GM23338 (cell line): Measurements from ENCODE around the gene CLSTN2. TPM values are rescaled to one million over a fixed set of nuclear protein-coding genes. Genes with fewer than 3 reads are reported as not detected.

ENCODE experiments used
- ATAC-seq: fragments of 200-7000 bp; cut with Tn5 transposase; 3 replicates; pipeline ENCODE4 v1.9.1; 2020
- DNase-seq: peaks from one replicate; pipeline ENCODE4 v3.0.0-alpha.2; 2015; ENCODE audit warnings: low spot score
- H2AFZ ChIP-seq: fragments of 200-600 bp; sonication (generic); 2 replicates; pipeline ENCODE4 v1.8.0; 2016; ENCODE audit warnings: antibody characterized with exemption, mild to moderate bottlenecking, moderate library complexity
- H3F3A ChIP-seq: fragments of 200-600 bp; sonication (generic); replicated peaks from 2 replicates; pipeline ENCODE4 v1.8.0; 2017; ENCODE audit warnings: antibody characterized with exemption, mixed run types, low read depth
- H3K27ac ChIP-seq: fragments of 200-600 bp; sonication (generic); 2 replicates; pipeline ENCODE4 v1.6.1; 2016; ENCODE audit warnings: low read depth
- H3K27me3 ChIP-seq: fragments of 200-600 bp; sonication (generic); 2 replicates; pipeline ENCODE4 v1.8.0; 2016; ENCODE audit warnings: mild to moderate bottlenecking, mixed run types, moderate library complexity; ENCODE audit not compliant: insufficient read depth
- H3K36me3 ChIP-seq: fragments of 200-600 bp; sonication (generic); 2 replicates; pipeline ENCODE4 v1.8.0; 2016; ENCODE audit warnings: mild to moderate bottlenecking; ENCODE audit not compliant: insufficient read depth
- H3K4me1 ChIP-seq: fragments of 200-600 bp; sonication (generic); 2 replicates; pipeline ENCODE4 v1.8.0; 2016; ENCODE audit warnings: mild to moderate bottlenecking, moderate library complexity; ENCODE audit not compliant: insufficient read depth
- H3K4me2 ChIP-seq: fragments of 200-600 bp; sonication (generic); 2 replicates; pipeline ENCODE4 v1.7.1; 2017; ENCODE audit warnings: mixed run types
- H3K4me3 ChIP-seq: fragments of 200-600 bp; sonication (generic); 2 replicates; pipeline ENCODE4 v1.6.1; 2016; ENCODE audit warnings: mixed run types
- H3K79me2 ChIP-seq: fragments of 200-600 bp; sonication (generic); replicated peaks from 2 replicates; pipeline ENCODE4 v1.8.0; 2017; ENCODE audit warnings: mild to moderate bottlenecking; ENCODE audit not compliant: insufficient read depth
- H3K9me2 ChIP-seq: fragments of 200-600 bp; sonication (generic); 2 replicates; pipeline ENCODE4 v1.8.0; 2017; ENCODE audit not compliant: insufficient read depth
- H4K20me1 ChIP-seq: fragments of 200-600 bp; sonication (generic); replicated peaks from 2 replicates; pipeline ENCODE4 v1.8.0; 2017; ENCODE audit warnings: mild to moderate bottlenecking; ENCODE audit not compliant: insufficient read depth
- H3K27ac Mint-ChIP-seq: 2 replicates; pipeline ENCODE4 v1.8.0; 2020; ENCODE audit warnings: inconsistent platforms, mild to moderate bottlenecking, moderate library complexity, mixed read lengths
- H3K27me3 Mint-ChIP-seq: 3 replicates; pipeline ENCODE4 v1.8.0; 2022; ENCODE audit warnings: low read depth, mild to moderate bottlenecking, moderate library complexity, mixed read lengths, inconsistent platforms; ENCODE audit not compliant: insufficient read depth, poor library complexity
- H3K36me3 Mint-ChIP-seq: 3 replicates; pipeline ENCODE4 v1.8.0; 2021; ENCODE audit warnings: low read depth, mild to moderate bottlenecking, inconsistent platforms, moderate library complexity, mixed read lengths
- H3K4me1 Mint-ChIP-seq: 3 replicates; pipeline ENCODE4 v1.8.0; 2020; ENCODE audit warnings: mild to moderate bottlenecking, inconsistent platforms, mixed read lengths
- H3K4me3 Mint-ChIP-seq: 3 replicates; pipeline ENCODE4 v1.8.0; 2021; ENCODE audit warnings: moderate library complexity, mild to moderate bottlenecking, inconsistent platforms, mixed read lengths
- H3K9me3 Mint-ChIP-seq: 3 replicates; pipeline ENCODE4 v1.8.0; 2020; ENCODE audit warnings: moderate library complexity, mild to moderate bottlenecking, inconsistent platforms, mixed read lengths
- CREB1 ChIP-seq: fragments of 250-450 bp; sonication (Bioruptor Pico); IDR thresholded peaks from 2 replicates; pipeline ENCODE4 v1.5.0; 2020; ENCODE audit warnings: low read depth, mild to moderate bottlenecking, moderate library complexity
- CTCF ChIP-seq, 2 experiments: fragments of 200-600 bp in 1 of 2; sonication (generic) in 1 of 2; conservative IDR thresholded peaks; 2 replicates each; pipeline versions ENCODE4 v1.5.1 to v1.6.1; 2016 to 2017; ENCODE audit warnings: antibody characterized with exemption in 2 of 2, low read depth in 2 of 2, mild to moderate bottlenecking in 2 of 2, moderate library complexity in 1 of 2
- REST ChIP-seq: IDR thresholded peaks from one replicate; pipeline ENCODE4 v1.6.1; 2018; ENCODE audit warnings: antibody characterized with exemption; ENCODE audit not compliant: unreplicated experiment
- STAT1 ChIP-seq: IDR thresholded peaks from one replicate; pipeline ENCODE4 v1.6.1; 2016; ENCODE audit warnings: antibody characterized with exemption; ENCODE audit not compliant: unreplicated experiment
- polyA plus RNA-seq: library from polyadenylated mRNA; unstranded; fragments of >200 nt; fragmentation: Nextera tagmentation; extraction: Ambion mirVana; gene quantifications from 2 replicates; pipeline ENCODE4 v1.2.1, GENCODE V29; 2016
- total RNA-seq: library from RNA; depleted of rRNA; stranded (reverse); fragments of >200 nt; shearing (Covaris generic); gene quantifications from 2 replicates; pipeline ENCODE4 v1.2.3, GENCODE V29; 2014

Gene CLSTN2
- total and polyA plus RNA-seq, 2 experiments from 2014 or later, result 0.11 to 0.83 TPM

GRCh38 chr3:140265302-140265701, 330.3 kb downstream of the CLSTN2 start (continued):
- TF ChIP-seq REST (no peak), STAT1 (no peak)

GRCh38 chr3:140268103-140268502, 333.1 kb downstream of the CLSTN2 start:
- no peaks in the 10 kb centered on the region for H3K27me3 Mint-ChIP-seq

More at GRCh38 chr3:140268103-140268502, 333.1 kb downstream of the CLSTN2 start:
- Histone ChIP-seq H3K27me3 (no peaks in the 10 kb centered on the region), H3K36me3 (no peaks in the 10 kb centered on the region), H3K4me1 (peaks cover 5% of the 10 kb centered on the region; the same call in 1 of the 2 replicates), H3K27ac (no peak overlapping the region), H3K4me2 (no peak overlapping the region), H3K9me2 (peaks cover 11% of the 10 kb centered on the region), H3F3A (no peaks in the 10 kb centered on the region), H4K20me1 (no peaks in the 10 kb centered on the region), H3K79me2 (no peaks in the 10 kb centered on the region), H2AFZ (no peak overlapping the region), H3K4me3 (no peak overlapping the region)
- Mint-ChIP-seq H3K36me3 (no peaks in the 10 kb centered on the region), H3K9me3 (no peaks in the 10 kb centered on the region; the same call in 2 of the 3 replicates), H3K27ac (no peak overlapping the region; the same call in 1 of the 2 replicates), H3K4me1 (peaks cover 14% of the 10 kb centered on the region), H3K4me3 (no peak overlapping the region)
- no peak for DNase-seq
- ATAC-seq, result no peak
- TF ChIP-seq REST (no peak), CREB1 (CRISPR knock-in tag) (no peak), CTCF (conservative IDR thresholded peaks at IDR 0.05; ENCODE audit: low read depth in 2 of 2) (peak in 1 of 2 experiments; percentile 13; a peak in 1 of 4 replicates)
